ENCODE data around the gene GATD1.

Gene GATD1

DNA sequence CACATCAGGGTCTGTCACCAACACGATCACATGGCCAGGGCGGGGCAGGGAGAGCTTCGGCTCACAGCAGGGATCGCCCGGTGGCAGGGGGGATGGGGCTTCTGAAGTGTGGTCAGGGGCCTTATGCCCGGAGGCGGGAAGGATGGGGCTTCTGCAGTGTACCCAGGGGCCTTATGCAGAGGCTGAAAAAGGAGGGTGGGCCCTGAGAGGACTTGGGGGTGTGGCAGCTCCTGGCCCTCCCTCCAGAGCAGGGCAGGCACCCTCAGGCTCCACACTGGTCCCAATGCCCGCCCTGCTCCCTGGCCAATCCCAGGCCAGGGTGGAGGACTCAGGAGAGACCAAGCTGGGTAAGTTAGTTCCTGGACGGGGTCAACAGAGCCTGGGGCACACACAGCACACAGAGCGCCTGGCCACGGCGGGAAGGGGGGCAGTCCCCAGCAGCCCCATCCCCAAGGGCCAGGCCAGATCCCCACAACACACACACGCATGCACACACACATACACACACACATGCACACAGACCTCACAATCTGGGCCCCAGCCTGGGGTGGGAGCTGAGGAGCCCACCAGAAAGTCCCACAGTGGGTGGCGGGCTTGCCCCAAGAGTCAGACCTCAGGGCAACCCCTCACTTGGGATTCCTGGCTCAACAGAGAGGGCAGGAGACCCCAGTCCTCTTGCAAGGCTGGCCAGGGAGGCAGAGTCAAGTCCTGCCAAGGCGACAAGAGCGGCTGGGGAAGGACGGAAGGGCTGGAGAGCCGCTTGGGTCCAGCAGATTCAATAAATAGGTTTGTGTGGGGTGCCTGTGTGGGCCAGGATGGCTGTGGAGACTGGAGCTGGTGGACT, 13.7 kb upstream of the GATD1 start:
- H3K4me3 ChIP-seq (ENCODE audit: low read depth, low read length): no peak overlapping the region
- TF ChIP-seq, protein P1, sequence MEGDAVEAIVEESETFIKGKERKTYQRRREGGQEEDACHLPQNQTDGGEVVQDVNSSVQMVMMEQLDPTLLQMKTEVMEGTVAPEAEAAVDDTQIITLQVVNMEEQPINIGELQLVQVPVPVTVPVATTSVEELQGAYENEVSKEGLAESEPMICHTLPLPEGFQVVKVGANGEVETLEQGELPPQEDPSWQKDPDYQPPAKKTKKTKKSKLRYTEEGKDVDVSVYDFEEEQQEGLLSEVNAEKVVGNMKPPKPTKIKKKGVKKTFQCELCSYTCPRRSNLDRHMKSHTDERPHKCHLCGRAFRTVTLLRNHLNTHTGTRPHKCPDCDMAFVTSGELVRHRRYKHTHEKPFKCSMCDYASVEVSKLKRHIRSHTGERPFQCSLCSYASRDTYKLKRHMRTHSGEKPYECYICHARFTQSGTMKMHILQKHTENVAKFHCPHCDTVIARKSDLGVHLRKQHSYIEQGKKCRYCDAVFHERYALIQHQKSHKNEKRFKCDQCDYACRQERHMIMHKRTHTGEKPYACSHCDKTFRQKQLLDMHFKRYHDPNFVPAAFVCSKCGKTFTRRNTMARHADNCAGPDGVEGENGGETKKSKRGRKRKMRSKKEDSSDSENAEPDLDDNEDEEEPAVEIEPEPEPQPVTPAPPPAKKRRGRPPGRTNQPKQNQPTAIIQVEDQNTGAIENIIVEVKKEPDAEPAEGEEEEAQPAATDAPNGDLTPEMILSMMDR (IDR thresholded peaks at IDR 0.05; ENCODE audit: insufficient read depth, low read depth, low read length, missing control alignments): no peak
- no peak for DNase-seq (ENCODE audit: low read depth)

DNA sequence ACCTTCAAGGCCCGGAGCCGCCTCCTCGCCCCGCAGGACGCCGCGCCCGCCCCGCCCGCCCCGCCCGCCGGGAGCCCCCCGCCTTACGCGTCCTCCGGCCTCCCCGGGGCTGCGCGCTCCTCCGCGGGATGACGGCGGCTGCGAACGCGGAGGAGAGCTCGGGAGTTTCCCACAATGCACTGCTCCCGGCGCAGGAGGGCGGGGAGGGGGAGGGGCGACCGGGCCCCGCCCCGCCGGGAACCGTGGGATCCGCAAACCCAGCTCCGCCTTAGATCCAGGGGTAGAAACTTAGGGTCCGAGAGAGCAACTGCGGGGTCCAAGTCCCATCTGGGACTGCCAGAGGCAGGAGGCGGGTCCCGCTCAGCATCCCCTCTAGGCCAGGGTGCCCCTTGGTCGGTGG, 12.7 kb upstream of the GATD1 start, which contains the start of gene CEND1:
Gene CEND1 (minus strand): TSS at position 148 of the 400 bp plus-strand sequence. CDS start 1,514 bp downstream, outside the sequence.
- TF ChIP-seq, protein P1 (IDR thresholded peaks at IDR 0.05; ENCODE audit: insufficient read depth, low read depth, low read length, missing control alignments): no peak
- peak within 1 kb of the TSS; percentile 44 for H3K4me3 ChIP-seq (ENCODE audit: low read depth, low read length)
- peak; percentile 73 for DNase-seq (ENCODE audit: low read depth)

DNA sequence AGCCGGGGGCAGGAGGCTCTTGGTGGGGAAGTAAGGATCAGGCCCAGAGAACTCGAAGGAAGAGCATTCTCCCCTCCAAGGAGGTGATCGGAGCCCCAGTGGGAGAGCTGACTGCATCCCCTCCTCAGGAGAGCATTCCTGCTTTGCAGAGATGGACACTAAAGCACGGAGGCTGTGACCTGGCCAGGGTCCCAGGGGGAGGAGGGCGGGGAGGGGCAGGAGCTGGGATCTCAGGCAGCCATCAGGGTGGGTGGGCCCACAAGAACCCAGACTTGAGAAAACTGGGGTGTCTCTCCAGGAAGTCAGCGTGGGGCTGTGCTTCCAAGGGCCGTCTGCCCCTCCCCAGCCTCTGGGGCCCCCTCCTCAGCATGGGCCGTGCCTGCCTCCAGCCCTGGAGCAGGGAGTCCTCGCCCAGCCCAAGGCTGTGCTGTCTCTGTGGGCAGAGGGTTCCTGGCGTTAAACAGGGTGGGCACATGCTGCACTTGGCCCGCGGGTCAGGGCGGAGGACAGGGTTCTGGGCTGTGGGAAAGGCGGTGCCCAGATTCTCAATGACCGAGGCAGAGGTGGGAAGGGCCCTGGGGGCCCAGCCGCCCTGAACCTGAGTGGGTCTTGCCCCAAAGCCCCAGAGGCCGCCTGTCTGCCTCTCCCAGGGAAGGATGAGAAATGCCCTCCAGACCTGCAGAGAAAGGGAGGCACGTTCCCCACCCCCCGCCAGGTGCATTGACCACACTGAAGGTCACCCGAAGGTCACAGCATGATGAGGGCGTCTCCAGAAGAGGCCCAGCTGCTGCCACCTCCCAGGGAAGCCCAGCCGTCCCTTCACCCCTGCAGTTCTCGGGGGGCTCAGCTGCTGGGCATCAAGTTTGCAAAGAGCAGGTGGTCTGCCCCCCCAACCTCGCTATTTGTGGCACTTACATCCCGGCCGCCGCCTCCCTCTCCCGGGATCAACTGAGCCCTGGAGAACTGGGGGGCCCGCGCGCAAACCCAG, 12.0 kb upstream of the GATD1 start:
- DNase-seq (ENCODE audit: low read depth): peak; percentile 65
- H3K4me3 ChIP-seq (ENCODE audit: low read depth, low read length): peak overlapping the region; percentile 44
- TF ChIP-seq, protein P1 (IDR thresholded peaks at IDR 0.05; ENCODE audit: insufficient read depth, low read depth, low read length, missing control alignments): no peak

DNA sequence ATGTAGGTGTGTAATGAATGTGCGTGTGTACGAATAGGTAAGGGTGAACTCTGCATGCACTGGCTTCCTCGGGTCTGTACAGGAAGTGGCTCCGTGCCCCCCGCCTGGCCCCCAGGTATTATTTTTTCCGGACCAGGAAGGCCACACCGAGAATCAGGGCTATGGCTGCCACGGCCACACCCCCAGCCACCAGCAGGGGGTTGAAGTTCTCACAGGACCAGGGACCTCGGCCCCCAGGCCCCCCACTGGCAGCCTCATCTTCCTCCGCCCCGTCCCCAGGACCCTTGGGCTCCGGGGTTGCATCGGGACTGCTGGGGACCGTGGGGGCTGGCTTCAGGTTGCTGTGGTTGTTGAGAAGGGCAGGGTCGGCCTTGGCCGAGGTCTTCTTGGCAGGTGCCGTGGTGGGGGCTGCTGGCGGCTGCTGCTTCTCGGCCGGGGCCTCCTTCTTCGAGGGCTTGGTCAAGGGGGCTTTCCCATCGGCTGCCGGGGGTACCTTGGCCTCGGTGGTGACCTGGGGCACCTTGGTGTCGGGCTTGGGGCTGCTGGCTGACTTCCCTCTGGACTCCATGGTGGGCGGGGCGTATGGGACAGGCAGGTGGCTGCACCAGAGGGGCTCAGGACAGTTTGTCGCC, 10.8 kb upstream of the GATD1 start:
- TF ChIP-seq, protein P1 (IDR thresholded peaks at IDR 0.05; ENCODE audit: insufficient read depth, low read depth, low read length, missing control alignments): peak; percentile 9
- DNase-seq (ENCODE audit: low read depth): no peak
- no peak overlapping the region for H3K4me3 ChIP-seq (ENCODE audit: low read depth, low read length)

DNA sequence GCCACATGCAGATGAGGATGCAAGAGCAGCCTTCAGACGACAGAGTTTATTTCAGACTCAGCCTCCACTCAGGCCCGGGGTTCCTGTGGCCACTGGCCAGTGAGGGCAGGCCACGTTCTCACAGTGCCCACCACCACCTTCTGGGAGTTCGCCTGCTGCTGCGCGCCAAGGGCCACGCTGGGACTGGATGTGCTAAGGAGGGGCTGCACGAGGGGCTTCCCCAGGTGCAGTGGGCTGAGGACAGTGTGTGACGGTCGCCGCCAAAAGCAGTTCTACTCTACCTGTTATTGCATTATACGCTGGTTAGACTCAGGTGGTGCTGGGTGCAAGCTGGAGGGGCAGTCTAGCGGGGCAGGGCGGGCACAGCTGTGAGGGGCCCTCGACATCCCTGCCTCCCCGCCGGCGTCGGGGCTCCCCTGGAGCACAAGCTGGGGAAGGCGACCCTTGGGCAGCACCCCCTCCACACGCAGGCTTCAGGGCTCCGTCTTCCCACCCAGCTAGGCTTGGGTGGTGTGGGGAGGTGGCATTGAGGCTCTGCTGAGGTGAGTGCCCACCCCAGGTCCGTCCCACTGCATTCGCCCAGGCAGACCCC, 9.9 kb upstream of the GATD1 start:
- no peak for DNase-seq (ENCODE audit: low read depth)
- TF ChIP-seq, protein P1 (IDR thresholded peaks at IDR 0.05; ENCODE audit: insufficient read depth, low read depth, low read length, missing control alignments): no peak
- no peak overlapping the region for H3K4me3 ChIP-seq (ENCODE audit: low read depth, low read length)
